AML-193 (cell line): ENCODE data around the gene B3GALT2.

Source experiments
- DNase-seq, 2 experiments: peaks; one replicate each; lab custom pipeline; 2025; lab: John Stamatoyannopoulos, UW

The B3GALT2 gene

GRCh38 chr1:193181985-193182384, 4.4 kb downstream of the B3GALT2 start:
- DNase-seq = no peak

- no peak for DNase-seq
These were observed 4.9 kb downstream of the B3GALT2 start for GRCh38 chr1:193181536-193181935.

GRCh38 chr1:193179094-193179493, 7.3 kb downstream of the B3GALT2 start:
- no peak for DNase-seq

- DNase-seq = no peak
These were observed 9.6 kb downstream of the B3GALT2 start for GRCh38 chr1:193176788-193177187.

- DNase-seq = no peak
These were observed 10.3 kb downstream of the B3GALT2 start for GRCh38 chr1:193176113-193176512.

- DNase-seq = no peak
These were observed 29.1 kb downstream of the B3GALT2 start for GRCh38 chr1:193157360-193157759.

GRCh38 chr1:193156822-193157142, 29.6 kb downstream of the B3GALT2 start:
- DNase-seq = no peak

- no peak for DNase-seq
These were observed 30.1 kb downstream of the B3GALT2 start for GRCh38 chr1:193156117-193156821.

- DNase-seq = no peak
These were observed 41.4 kb downstream of the B3GALT2 start for GRCh38 chr1:193144999-193145398.

- DNase-seq = no peak
These were observed 42.0 kb downstream of the B3GALT2 start for GRCh38 chr1:193144361-193144938.

GRCh38 chr1:193143285-193143684, 43.1 kb downstream of the B3GALT2 start:
- DNase-seq = peak in 1 of 2 experiments; percentile 23

GRCh38 chr1:193142409-193142808, 44.0 kb downstream of the B3GALT2 start:
- no peak for DNase-seq

GRCh38 chr1:193141804-193142203, 44.6 kb downstream of the B3GALT2 start:
- no peak for DNase-seq

GRCh38 chr1:193140254-193140653, 46.2 kb downstream of the B3GALT2 start:
- DNase-seq = no peak

GRCh38 chr1:193131266-193131860, 55.0 kb downstream of the B3GALT2 start:
- no peak for DNase-seq
